GM19463 (cell line): ENCODE data around the gene TNS3.

Source experiments
- ATAC-seq: cut with Tn5 transposase; IDR thresholded peaks from one replicate; pipeline ENCODE4 v1.9.1; 2021; ENCODE audit warnings: mild to moderate bottlenecking, moderate library complexity; ENCODE audit not compliant: unreplicated experiment

The TNS3 gene

GRCh38 chr7:47526466-47526865 is 55.4 kb downstream of the TNS3 start:
- no peak for ATAC-seq

- no peak for ATAC-seq
Observed at GRCh38 chr7:47525066-47525623, 56.8 kb downstream of the TNS3 start.

- ATAC-seq, result no peak
Observed at GRCh38 chr7:47523401-47523800, 58.5 kb downstream of the TNS3 start.

DNA sequence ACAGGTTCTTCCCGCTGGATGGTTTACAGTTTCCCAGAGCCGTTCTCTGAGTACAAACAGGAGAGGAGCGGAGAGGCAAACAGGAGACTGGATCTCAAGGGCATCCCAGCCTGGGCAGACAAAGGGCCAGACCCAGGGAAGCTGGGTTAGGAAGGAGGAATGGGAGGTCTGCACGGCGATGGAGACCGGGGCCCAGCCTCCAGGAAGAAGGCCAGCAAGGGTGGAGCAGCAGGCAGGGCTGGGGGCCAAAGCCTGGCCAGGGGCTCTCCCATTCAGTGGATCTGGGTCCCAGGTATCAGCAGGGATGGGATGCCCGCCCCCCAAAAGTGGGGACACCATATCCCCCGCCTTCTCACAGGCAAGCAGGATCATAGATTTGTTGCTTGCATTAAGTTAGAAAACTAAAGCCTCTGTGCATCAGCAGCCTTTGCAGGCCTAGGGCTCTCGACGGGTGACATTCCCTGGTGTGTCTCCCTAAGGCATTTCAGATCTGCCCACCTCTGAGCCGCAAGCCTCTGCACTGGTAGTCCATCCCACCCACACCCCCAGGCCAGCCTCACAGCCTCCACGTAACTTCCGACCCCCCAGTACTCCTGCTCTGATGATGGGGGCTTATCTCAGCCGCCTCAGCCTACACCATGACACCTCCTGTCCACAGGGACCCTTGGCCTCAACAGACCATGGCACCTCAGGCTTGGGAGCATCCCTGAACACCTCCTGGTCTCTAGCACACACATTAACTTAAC is 59.9 kb downstream of the TNS3 start:
- ATAC-seq, result no peak

DNA sequence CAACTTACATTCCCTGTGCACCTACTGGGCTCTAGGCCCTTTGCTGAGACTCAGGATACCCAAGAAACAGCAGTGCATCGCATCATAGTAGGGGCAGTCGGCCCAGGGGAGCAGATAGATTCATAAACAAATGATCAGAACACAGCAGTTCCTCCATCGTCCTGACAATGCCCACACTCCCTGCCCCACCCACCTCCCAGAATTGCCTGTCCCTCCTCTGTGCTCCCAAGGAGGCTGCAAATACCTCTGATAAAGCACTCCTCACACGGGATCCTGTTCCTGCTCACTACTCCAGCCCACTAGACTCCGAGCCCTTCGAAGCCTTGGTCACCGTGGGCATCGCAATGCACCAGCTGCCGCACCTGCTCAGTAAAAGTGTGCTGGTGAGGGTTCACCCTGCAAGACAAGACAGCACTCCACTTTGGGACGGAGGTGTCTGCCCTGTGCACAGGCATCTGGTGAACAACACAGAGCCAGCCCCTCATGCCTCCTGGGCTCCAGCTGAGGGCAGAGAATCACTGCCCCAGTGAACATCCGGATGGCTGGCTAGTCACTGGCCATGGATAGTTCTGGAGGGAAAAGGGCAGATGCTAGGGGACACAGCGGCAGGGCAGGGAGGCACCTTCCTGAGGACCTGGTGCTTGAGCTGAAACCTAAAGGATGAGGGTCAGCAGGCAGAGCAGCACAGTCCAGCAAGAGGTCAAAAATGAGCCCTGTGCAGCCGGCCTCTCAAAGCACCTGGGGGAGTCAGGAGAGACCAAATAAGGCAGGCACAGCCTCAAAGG is 60.7 kb downstream of the TNS3 start:
- ATAC-seq, result no peak

- no peak for ATAC-seq
Observed at GRCh38 chr7:47520406-47520805, 61.5 kb downstream of the TNS3 start.

GRCh38 chr7:47518827-47519226 is 63.1 kb downstream of the TNS3 start:
- no peak for ATAC-seq

GRCh38 chr7:47517821-47518480 is 64.0 kb downstream of the TNS3 start:
- no peak for ATAC-seq

- ATAC-seq, result no peak
Observed at GRCh38 chr7:47516985-47517600, 64.8 kb downstream of the TNS3 start.

GRCh38 chr7:47516386-47516785 is 65.5 kb downstream of the TNS3 start:
- no peak for ATAC-seq

- no peak for ATAC-seq
Observed at GRCh38 chr7:47515305-47515834, 66.5 kb downstream of the TNS3 start.

- ATAC-seq, result no peak
Observed at GRCh38 chr7:47514818-47515217, 67.1 kb downstream of the TNS3 start.

GRCh38 chr7:47514367-47514766 is 67.5 kb downstream of the TNS3 start:
- no peak for ATAC-seq

DNA sequence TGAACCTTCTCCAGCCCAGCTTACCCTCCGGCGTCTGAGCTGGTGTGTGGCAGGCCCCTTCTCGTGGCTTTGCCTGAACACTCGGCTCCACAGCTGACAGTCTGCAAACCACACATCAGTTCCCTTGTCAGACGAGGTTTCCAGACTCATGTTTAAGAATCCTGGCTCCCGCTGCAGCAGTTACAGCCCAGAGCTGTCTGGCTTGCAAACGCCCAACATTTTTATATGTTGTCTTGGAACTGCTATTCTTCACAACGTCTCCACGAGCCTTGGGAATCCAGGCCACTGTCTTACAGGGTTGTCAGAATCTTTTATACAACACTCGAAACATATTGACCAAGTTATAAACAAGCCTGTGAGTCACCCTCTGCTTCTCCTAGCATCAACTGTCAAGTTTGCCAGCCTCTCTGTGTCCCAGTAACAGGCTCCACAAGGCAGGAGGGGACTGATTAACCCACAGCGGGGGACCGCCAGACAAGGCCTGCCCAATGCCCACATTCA is 68.1 kb downstream of the TNS3 start:
- no peak for ATAC-seq

DNA sequence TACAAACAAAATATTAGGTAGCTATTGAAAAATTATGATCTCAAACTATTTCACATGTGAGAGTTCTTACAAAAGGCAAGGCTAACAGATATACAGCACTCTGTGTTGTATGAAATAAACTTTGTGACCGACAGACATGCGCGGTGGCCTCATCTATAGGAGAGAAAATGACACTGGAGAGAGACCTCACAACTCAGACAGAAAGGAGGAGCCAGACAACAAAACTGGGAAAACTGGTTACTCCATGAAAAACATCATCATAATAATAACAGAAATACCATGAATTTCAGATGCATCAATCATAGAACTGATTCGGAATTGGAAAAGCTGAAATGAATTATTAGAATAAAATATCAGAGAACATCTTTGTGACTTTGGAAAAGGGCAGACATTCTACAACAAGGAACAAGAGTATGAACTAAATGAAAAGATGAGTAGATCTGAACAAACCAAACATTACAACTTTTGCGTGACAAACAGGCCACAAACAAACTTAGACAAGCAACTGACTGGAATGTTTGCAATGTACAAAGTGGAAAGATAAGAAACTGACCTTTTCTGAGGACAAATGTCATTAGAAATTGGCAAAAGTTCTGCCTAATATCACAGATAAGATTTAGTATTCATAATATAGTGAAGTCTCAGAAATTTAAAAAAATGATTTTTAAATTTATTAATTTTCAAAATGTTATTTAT is 69.3 kb downstream of the TNS3 start:
- no peak for ATAC-seq

DNA sequence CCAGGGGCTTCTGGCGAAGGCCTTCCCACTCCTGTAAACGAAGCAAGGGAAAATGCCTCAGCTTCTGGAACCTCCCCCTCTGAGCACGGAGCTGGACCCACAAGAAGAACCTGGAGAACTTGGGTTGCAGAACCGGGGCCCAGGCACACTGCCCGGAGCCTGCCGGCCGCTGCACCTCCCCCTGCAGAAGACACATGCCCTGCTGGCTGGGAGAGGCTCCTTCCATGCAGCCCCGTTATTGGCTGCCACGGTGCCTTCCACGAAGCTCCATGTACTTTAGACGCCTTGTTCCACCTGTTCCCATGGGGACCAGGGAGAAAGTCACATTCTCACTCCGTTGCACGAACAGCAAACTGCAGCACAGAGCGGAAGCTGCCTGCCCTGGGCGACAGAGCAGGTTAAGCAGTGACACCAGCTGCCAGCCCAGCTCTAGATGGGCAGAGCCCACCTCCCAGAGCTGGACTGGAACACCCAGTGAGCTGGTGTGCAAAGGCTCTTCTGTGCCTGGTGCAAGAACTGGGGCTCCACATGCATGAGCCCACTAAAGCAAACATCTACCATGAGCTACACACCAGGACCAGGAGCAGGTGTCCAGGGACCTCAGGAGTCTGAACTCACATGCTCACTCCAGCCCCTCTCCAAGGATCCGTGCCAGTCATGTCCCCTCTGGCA is 70.1 kb downstream of the TNS3 start:
- ATAC-seq, result no peak

GRCh38 chr7:47510786-47511185 is 71.1 kb downstream of the TNS3 start:
- no peak for ATAC-seq

GRCh38 chr7:47510192-47510591 is 71.7 kb downstream of the TNS3 start:
- no peak for ATAC-seq

DNA sequence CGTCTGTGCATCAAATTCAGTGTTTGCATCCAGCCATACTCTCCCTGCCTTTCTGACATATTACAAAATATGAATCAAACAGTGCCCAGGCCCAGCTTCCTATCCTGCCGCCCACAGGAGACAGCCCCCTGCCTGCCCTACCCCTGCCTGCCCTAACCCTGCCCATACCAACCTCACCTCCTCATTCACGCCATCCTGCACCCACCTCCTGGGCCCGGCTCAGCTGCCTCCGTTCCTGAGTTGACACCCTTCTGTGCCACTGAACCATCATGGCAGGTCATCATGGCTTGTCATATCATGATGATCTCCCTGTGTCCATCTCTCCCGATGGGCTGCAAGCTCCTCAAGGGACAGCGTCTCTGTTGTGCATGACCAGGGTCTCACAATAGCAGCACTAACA is 72.3 kb downstream of the TNS3 start:
- no peak for ATAC-seq
